ENCODE measurements around the gene SRBD1. TPM values are rescaled to one million over a fixed set of nuclear protein-coding genes. Genes with fewer than 3 reads are reported as not detected.

Gene SRBD1
- total RNA-seq, 1 experiment from 2014 or later: 17.3 TPM

GRCh38 chr2:45640576-45640975 is 29.5 kb upstream of the SRBD1 start:
- peak; percentile 3 for DNase-seq (ENCODE audit: unreplicated experiment)
- Mint-ChIP-seq H3K4me3 (ENCODE audit: unreplicated experiment) (no peak overlapping the region), H3K27me3 (ENCODE audit: insufficient read depth, unreplicated experiment) (no peaks in the 10 kb centered on the region), H3K9me3 (ENCODE audit: unreplicated experiment) (no peaks in the 10 kb centered on the region), H3K4me1 (ENCODE audit: insufficient read depth, unreplicated experiment) (peaks cover 25% of the 10 kb centered on the region), H3K36me3 (ENCODE audit: insufficient read depth, unreplicated experiment) (no peaks in the 10 kb centered on the region), H3K27ac (ENCODE audit: low read depth, unreplicated experiment) (no peak overlapping the region)
- TF ChIP-seq CTCF (IDR thresholded peaks at IDR 0.05; ENCODE audit: unreplicated experiment): no peak
- ChIA-PET CTCF (no interaction called here), POLR2A (interaction anchor here (0.6 kb wide), 1 partner anchor 11 kb away, joined by 3 read pairs; no protein-coding TSS in a partner anchor)
- no TSS peak for BruUV-seq (replicated peaks)
- intact Hi-C loops (cut with micrococcal nuclease): loop anchor here (5.0 kb wide), 1 partner anchor 422 kb away; no protein-coding TSS in a partner anchor

- BruUV-seq (replicated peaks): no TSS peak
- POLR2A ChIA-PET: no interaction called here
- intact Hi-C loops (cut with micrococcal nuclease): no loop called here
- Mint-ChIP-seq H3K27ac (ENCODE audit: low read depth, unreplicated experiment) (no peak overlapping the region), H3K27me3 (ENCODE audit: insufficient read depth, unreplicated experiment) (no peaks in the 10 kb centered on the region), H3K36me3 (ENCODE audit: insufficient read depth, unreplicated experiment) (no peaks in the 10 kb centered on the region), H3K4me1 (ENCODE audit: insufficient read depth, unreplicated experiment) (peaks cover 19% of the 10 kb centered on the region), H3K4me3 (ENCODE audit: unreplicated experiment) (no peak overlapping the region), H3K9me3 (ENCODE audit: unreplicated experiment) (no peaks in the 10 kb centered on the region)
- CTCF ChIA-PET: interaction anchor here (1.0 kb wide), 1 partner anchor 374 kb away, joined by 3 read pairs; no protein-coding TSS in a partner anchor
- no peak for TF ChIP-seq CTCF (IDR thresholded peaks at IDR 0.05; ENCODE audit: unreplicated experiment)
- DNase-seq (ENCODE audit: unreplicated experiment): no peak
These were observed 26.4 kb upstream of the SRBD1 start for GRCh38 chr2:45637440-45637839.

GRCh38 chr2:45636008-45636407 is 24.9 kb upstream of the SRBD1 start:
- intact Hi-C loops (cut with micrococcal nuclease): no loop called here
- Mint-ChIP-seq H3K36me3 (ENCODE audit: insufficient read depth, unreplicated experiment) (peaks cover 7% of the 10 kb centered on the region), H3K9me3 (ENCODE audit: unreplicated experiment) (no peaks in the 10 kb centered on the region), H3K27ac (ENCODE audit: low read depth, unreplicated experiment) (no peak overlapping the region), H3K4me3 (ENCODE audit: unreplicated experiment) (no peak overlapping the region), H3K27me3 (ENCODE audit: insufficient read depth, unreplicated experiment) (no peaks in the 10 kb centered on the region), H3K4me1 (ENCODE audit: insufficient read depth, unreplicated experiment) (peaks cover 7% of the 10 kb centered on the region)
- DNase-seq (ENCODE audit: unreplicated experiment): no peak
- BruUV-seq (replicated peaks): no TSS peak
- ChIA-PET POLR2A (interaction anchor here (0.5 kb wide), 1 partner anchor 303 kb away, joined by 4 read pairs; no protein-coding TSS in a partner anchor), CTCF (interaction anchor here (0.6 to 0.7 kb wide), 2 partner anchors 23 to 277 kb away, joined by 3 read pairs; no protein-coding TSS in a partner anchor)
- no peak for TF ChIP-seq CTCF (IDR thresholded peaks at IDR 0.05; ENCODE audit: unreplicated experiment)

GRCh38 chr2:45634223-45634622 is 23.2 kb upstream of the SRBD1 start:
- no peak for TF ChIP-seq CTCF (IDR thresholded peaks at IDR 0.05; ENCODE audit: unreplicated experiment)
- Mint-ChIP-seq H3K36me3 (ENCODE audit: insufficient read depth, unreplicated experiment) (peaks cover 7% of the 10 kb centered on the region), H3K27me3 (ENCODE audit: insufficient read depth, unreplicated experiment) (no peaks in the 10 kb centered on the region), H3K27ac (ENCODE audit: low read depth, unreplicated experiment) (no peak overlapping the region), H3K4me3 (ENCODE audit: unreplicated experiment) (no peak overlapping the region), H3K9me3 (ENCODE audit: unreplicated experiment) (no peaks in the 10 kb centered on the region), H3K4me1 (ENCODE audit: insufficient read depth, unreplicated experiment) (peaks cover 7% of the 10 kb centered on the region)
- CTCF ChIA-PET: interaction anchor here (0.6 to 1.0 kb wide), 3 partner anchors 24 to 303 kb away, joined by 3 read pairs; partner anchors contain the start of gene SRBD1
- intact Hi-C loops (cut with micrococcal nuclease): no loop called here
- no peak for DNase-seq (ENCODE audit: unreplicated experiment)
- POLR2A ChIA-PET: interaction anchor here (0.6 to 1.3 kb wide), 2 partner anchors 358 to 608 kb away, joined by 3 read pairs; no protein-coding TSS in a partner anchor
- BruUV-seq (replicated peaks): no TSS peak

Measured in MCF 10A (cell line).